IgD-negative memory B cell (primary cell): ENCODE measurements around the gene NFYC. TPM values are rescaled to one million over a fixed set of nuclear protein-coding genes. Genes with fewer than 3 reads are reported as not detected.

ENCODE experiments used
- H3K27ac Mint-ChIP-seq, 3 donors: one replicate each; pipeline ENCODE4 v1.8.0; 2020 to 2022; ENCODE audit warnings: mild to moderate bottlenecking in 3 of 3, mixed read lengths in 3 of 3, moderate library complexity in 1 of 3
- H3K27me3 Mint-ChIP-seq: one replicate; pipeline ENCODE4 v1.8.0; 2021; ENCODE audit warnings: mixed read lengths
- H3K36me3 Mint-ChIP-seq: one replicate; pipeline ENCODE4 v1.8.0; 2020; ENCODE audit warnings: mild to moderate bottlenecking, mixed read lengths
- H3K4me1 Mint-ChIP-seq, 3 donors: one replicate each; pipeline ENCODE4 v1.8.0; 2020 to 2022; ENCODE audit warnings: mixed read lengths in 3 of 3, mild to moderate bottlenecking in 1 of 3
- H3K4me3 Mint-ChIP-seq, 4 donors: one replicate each; pipeline ENCODE4 v1.8.0; 2020 to 2022; ENCODE audit warnings: mild to moderate bottlenecking in 4 of 4, mixed read lengths in 4 of 4, moderate library complexity in 3 of 4
- H3K9me3 Mint-ChIP-seq, 3 donors: one replicate each; pipeline ENCODE4 v1.8.0; 2020 to 2021; ENCODE audit warnings: mixed read lengths in 3 of 3, mild to moderate bottlenecking in 1 of 3
- polyA plus RNA-seq: library from polyadenylated mRNA; unstranded; fragments of 300-500 nt; fragmentation: Illumina TruSeq; gene quantifications from one replicate; pipeline ENCODE4 v1.2.3, GENCODE V29; 2021

Gene NFYC
- polyA plus RNA-seq = 74.3 TPM

- H3K4me3 Mint-ChIP-seq = peak within 1 kb of the TSS; percentile 93 to 99 (median 96)
- H3K4me1 Mint-ChIP-seq = peaks cover 49 to 68% (median 59%) of the 10 kb centered on the region in 3 donors
- H3K36me3 Mint-ChIP-seq = peaks cover 6% of the 10 kb centered on the region
- H3K27me3 Mint-ChIP-seq = no peaks in the 10 kb centered on the region
- H3K27ac Mint-ChIP-seq = peak within 1 kb of the TSS; percentile 100
- peaks cover 0 to 1% (median under 1%) of the 10 kb centered on the region in 3 donors for H3K9me3 Mint-ChIP-seq
Observed at GRCh38 chr1:40691538-40692428, at the start of gene NFYC. NFYC (plus strand) TSS chr1:40691704; CDS start chr1:40738844, 47,140 bp downstream.

DNA sequence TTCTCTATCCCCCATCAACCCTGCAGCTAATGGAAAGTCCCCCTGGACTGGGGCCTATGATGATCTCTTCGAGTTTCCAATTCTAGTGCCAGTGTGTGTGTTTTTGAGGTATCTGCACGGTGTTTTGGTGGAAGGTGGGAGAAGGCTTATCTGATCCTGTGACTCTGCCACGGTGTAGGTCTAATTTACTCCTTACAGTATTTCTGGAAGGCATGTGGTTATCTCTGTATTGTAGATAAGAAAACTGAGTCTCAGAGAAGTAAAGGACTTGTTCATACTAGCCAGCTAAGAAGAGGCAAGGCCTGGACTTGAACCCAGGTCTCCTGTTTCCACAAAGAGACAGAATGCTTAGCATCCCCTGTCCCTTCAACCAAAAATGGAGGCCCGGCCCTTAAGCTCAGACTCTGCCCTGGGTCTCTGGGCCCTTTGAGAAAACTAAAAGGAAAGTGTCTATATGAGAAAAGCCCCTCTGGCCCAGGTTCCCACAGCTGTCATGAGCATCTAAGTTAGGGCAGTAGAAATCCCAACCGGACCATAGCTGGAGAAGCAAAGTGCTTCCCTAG is 46.3 kb upstream of the NFYC start:
- no peaks in the 10 kb centered on the region for H3K9me3 Mint-ChIP-seq
- no peaks in the 10 kb centered on the region for H3K4me1 Mint-ChIP-seq
- H3K36me3 Mint-ChIP-seq = peaks cover 3% of the 10 kb centered on the region
- H3K27ac Mint-ChIP-seq = no peak overlapping the region
- H3K4me3 Mint-ChIP-seq = no peak overlapping the region
- H3K27me3 Mint-ChIP-seq = peaks cover 1% of the 10 kb centered on the region

DNA sequence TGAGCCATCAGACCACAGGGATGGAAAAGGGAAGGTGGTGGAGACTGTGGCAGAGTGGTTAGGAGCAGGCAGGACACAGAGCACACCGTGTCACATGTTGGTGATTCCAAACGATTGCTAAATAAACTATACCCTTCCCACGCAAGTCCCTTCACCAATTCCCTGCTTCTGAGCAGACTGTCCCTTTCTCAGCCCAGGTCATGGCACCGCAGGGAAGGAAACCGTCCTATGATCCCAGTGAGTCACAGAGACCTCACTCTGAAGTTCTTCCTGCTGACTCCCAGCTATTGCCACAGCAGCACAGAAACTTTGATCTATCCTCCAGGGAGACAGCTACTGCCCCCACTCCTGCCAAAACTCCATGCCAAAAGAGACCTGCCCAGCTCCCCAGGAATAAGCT is 45.2 kb upstream of the NFYC start:
- Mint-ChIP-seq H3K4me3 (no peak overlapping the region), H3K9me3 (no peaks in the 10 kb centered on the region), H3K27me3 (peaks cover 1% of the 10 kb centered on the region), H3K36me3 (peaks cover 1% of the 10 kb centered on the region), H3K27ac (no peak overlapping the region), H3K4me1 (no peaks in the 10 kb centered on the region)

GRCh38 chr1:40648200-40648599 is 43.3 kb upstream of the NFYC start:
- no peaks in the 10 kb centered on the region for H3K4me1 Mint-ChIP-seq
- peak overlapping the region in 1 of 3 donors; percentile 18 for H3K27ac Mint-ChIP-seq
- no peak overlapping the region for H3K4me3 Mint-ChIP-seq
- H3K27me3 Mint-ChIP-seq = peaks cover 1% of the 10 kb centered on the region
- peaks cover 1% of the 10 kb centered on the region for H3K36me3 Mint-ChIP-seq
- H3K9me3 Mint-ChIP-seq = no peaks in the 10 kb centered on the region

DNA sequence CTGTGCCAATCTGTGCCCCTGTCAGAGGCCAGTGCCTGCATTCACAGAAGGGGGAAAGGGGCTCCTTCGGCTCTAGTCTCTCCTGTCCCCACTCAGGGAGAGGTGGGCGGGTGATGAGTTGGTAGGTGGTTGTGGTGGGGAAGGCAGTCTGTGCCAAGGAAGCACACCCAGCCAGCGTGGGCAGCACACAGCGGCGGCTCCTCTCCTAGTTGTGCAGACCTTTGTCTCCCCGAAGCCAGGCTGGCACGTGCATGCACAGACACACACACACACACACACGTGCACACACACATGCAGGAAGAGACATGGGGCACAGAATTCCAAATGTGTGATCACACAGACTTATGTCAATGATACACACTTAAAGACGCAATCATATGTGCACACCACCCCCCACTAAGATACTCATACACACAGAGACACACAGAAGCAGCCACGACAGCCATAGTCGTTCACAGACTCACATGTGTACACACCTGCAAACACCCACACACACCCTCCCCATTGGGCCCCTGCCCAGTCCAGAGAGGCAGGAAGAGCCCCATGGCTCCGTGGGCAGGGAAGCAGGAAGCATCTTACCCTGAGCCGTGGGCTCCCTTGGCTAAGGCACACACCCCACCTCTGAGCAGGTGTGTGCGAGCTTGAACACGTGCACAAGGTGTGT is 42.4 kb upstream of the NFYC start:
- Mint-ChIP-seq H3K4me1 (no peaks in the 10 kb centered on the region), H3K4me3 (no peak overlapping the region), H3K36me3 (peaks cover 1% of the 10 kb centered on the region), H3K27me3 (peaks cover 1% of the 10 kb centered on the region), H3K9me3 (no peaks in the 10 kb centered on the region), H3K27ac (peak overlapping the region in 1 of 3 donors; percentile 78)

GRCh38 chr1:40649592-40649930 is 41.9 kb upstream of the NFYC start:
- H3K4me3 Mint-ChIP-seq = no peak overlapping the region
- peaks cover 1% of the 10 kb centered on the region for H3K36me3 Mint-ChIP-seq
- peaks cover 0 to under 1% (median 0%) of the 10 kb centered on the region in 3 donors for H3K4me1 Mint-ChIP-seq
- no peak overlapping the region for H3K27ac Mint-ChIP-seq
- H3K27me3 Mint-ChIP-seq = peaks cover 5% of the 10 kb centered on the region
- H3K9me3 Mint-ChIP-seq = no peaks in the 10 kb centered on the region

DNA sequence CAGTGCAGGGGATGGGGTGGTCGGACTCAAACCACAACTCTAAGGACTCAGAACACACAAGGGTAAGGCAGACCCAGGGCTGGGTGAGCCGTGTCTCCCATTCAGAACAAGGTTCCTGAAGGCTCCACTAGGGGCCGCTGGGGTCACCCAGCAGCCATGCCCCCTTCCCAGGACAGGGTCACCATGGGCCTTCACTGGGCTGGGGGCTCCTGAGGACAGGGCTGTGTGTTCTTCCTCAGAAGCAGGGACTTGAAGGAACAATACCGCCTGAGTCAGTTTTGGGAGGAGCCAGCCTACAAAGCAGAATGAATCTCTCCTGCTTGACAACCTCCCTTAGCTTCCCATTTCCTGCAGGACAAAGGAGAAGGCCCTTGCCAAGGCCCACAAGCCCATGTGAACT is 41.4 kb upstream of the NFYC start:
- peaks cover 0 to 3% (median 0%) of the 10 kb centered on the region in 3 donors for H3K4me1 Mint-ChIP-seq
- H3K27ac Mint-ChIP-seq = no peak overlapping the region

GRCh38 chr1:40651138-40651857 is 40.2 kb upstream of the NFYC start:
- H3K4me3 Mint-ChIP-seq = no peak overlapping the region
- peaks cover 7% of the 10 kb centered on the region for H3K27me3 Mint-ChIP-seq
- H3K27ac Mint-ChIP-seq = no peak overlapping the region

More for the DNA sequence above, 41.4 kb upstream of the NFYC start:
- Mint-ChIP-seq H3K27me3 (peaks cover 7% of the 10 kb centered on the region), H3K36me3 (peaks cover 1% of the 10 kb centered on the region), H3K4me3 (no peak overlapping the region), H3K9me3 (no peaks in the 10 kb centered on the region)

GRCh38 chr1:40652468-40652867 is 39.0 kb upstream of the NFYC start:
- Mint-ChIP-seq H3K4me3 (no peak overlapping the region), H3K36me3 (peaks cover 1% of the 10 kb centered on the region), H3K4me1 (peaks cover 0 to 3% (median 0%) of the 10 kb centered on the region in 3 donors), H3K27ac (no peak overlapping the region), H3K9me3 (no peaks in the 10 kb centered on the region), H3K27me3 (peaks cover 7% of the 10 kb centered on the region)

More at GRCh38 chr1:40651138-40651857, 40.2 kb upstream of the NFYC start:
- peaks cover 1% of the 10 kb centered on the region for H3K36me3 Mint-ChIP-seq
- H3K9me3 Mint-ChIP-seq = no peaks in the 10 kb centered on the region
- peaks cover 0 to 3% (median 0%) of the 10 kb centered on the region in 3 donors for H3K4me1 Mint-ChIP-seq

DNA sequence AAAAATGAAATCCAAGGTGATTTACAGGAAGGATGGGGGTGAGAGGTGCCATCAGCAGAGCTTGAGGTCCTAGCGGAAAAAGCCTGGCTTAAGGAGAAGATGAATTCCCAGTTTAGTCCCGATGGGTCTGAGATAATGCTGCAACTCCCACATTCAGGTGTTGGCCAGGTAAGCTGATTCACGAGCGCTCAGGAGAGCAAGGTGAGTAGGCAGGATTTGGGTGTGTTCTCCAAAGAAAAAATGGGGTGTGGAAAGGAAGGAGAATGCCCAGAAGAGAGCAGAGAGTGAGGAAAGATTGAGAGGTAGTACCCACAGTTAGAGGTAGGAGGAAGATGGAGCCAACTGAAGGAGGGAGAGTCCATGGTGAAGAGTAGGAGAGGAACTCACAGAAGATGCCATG is 38.5 kb upstream of the NFYC start:
- no peak overlapping the region for H3K27ac Mint-ChIP-seq
- no peaks in the 10 kb centered on the region for H3K9me3 Mint-ChIP-seq
- peaks cover 1% of the 10 kb centered on the region for H3K36me3 Mint-ChIP-seq
- peaks cover 0 to 3% (median 0%) of the 10 kb centered on the region in 3 donors for H3K4me1 Mint-ChIP-seq
- no peak overlapping the region for H3K4me3 Mint-ChIP-seq
- peaks cover 7% of the 10 kb centered on the region for H3K27me3 Mint-ChIP-seq

- no peak overlapping the region for H3K4me3 Mint-ChIP-seq
- H3K9me3 Mint-ChIP-seq = no peaks in the 10 kb centered on the region
- peaks cover 0 to 3% (median 0%) of the 10 kb centered on the region in 3 donors for H3K4me1 Mint-ChIP-seq
- H3K27me3 Mint-ChIP-seq = peaks cover 6% of the 10 kb centered on the region
- H3K36me3 Mint-ChIP-seq = no peaks in the 10 kb centered on the region
- no peak overlapping the region for H3K27ac Mint-ChIP-seq
Observed at GRCh38 chr1:40653851-40654537, 37.5 kb upstream of the NFYC start.

DNA sequence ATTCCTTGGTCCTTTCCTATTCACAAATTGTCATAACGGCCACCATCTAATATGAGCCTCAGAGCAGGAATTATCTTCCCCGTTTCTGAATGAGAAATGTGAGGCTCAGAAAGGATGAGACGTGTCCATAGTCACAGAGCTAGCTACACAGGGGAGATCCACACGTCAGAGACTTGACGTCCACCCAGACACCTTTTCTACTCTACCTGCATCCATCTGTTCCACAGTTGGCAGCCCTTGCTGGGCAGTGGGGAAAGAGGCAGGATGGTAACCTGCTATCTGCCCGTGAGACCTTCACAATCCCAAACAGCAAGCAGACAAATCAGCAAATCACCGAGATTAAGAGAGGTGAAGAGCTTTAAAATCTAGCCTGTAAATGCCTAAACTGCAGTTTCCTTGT is 34.5 kb upstream of the NFYC start:
- peaks cover 0 to 3% (median 0%) of the 10 kb centered on the region in 3 donors for H3K4me1 Mint-ChIP-seq
- no peak overlapping the region for H3K27ac Mint-ChIP-seq
- no peaks in the 10 kb centered on the region for H3K36me3 Mint-ChIP-seq
- H3K9me3 Mint-ChIP-seq = no peaks in the 10 kb centered on the region
- H3K27me3 Mint-ChIP-seq = peaks cover 6% of the 10 kb centered on the region
- no peak overlapping the region for H3K4me3 Mint-ChIP-seq

DNA sequence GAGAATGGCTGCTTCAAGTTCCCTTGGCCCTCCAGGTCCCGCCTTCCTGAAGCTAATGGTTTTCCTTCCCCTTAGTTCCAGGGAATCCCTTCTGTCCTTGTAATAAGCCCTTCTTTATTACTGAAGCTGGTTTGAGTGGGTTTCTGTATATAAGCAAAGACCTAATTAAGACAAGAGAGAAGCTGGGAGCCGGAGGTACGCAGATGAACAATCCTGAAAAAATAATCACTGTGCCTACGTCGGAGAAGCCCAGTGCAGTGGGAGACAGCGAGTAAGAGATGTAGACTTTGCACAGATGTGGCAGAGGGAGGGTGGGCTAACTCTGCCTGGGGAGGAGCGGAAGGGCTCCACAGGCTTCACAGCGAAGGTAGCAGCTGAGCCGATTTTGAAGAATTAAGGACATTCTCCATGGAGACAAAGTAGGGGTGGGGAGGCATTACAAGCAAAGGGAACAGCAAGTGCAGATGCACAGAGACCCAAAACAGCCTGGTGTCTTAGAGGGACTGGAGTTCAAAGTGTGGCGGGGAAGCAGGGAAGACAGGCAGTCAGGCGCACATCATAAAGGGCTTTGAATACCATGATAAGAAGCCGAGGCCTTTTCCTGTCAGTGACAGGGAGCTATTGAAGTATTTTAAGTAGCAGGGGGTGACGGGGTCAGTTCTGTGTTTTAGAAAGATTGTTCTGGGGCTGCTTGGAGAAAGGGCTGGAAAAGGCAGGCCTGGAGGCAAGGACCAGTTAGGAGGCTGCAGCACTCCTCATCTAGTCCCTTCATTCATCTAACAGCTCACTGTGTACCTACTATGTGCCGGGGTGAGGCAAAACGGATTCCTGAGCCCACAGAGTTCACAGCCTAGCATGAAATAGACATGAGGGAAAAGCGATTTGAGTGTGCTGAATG is 32.5 kb upstream of the NFYC start:
- no peaks in the 10 kb centered on the region for H3K36me3 Mint-ChIP-seq
- no peak overlapping the region for H3K27ac Mint-ChIP-seq
- H3K27me3 Mint-ChIP-seq = peaks cover 6% of the 10 kb centered on the region
- H3K4me1 Mint-ChIP-seq = peaks cover 0 to 8% (median 3%) of the 10 kb centered on the region in 3 donors
- no peaks in the 10 kb centered on the region for H3K9me3 Mint-ChIP-seq
- H3K4me3 Mint-ChIP-seq = no peak overlapping the region

- Mint-ChIP-seq H3K4me1 (peaks cover 0 to 7% (median 3%) of the 10 kb centered on the region in 3 donors), H3K27ac (no peak overlapping the region), H3K4me3 (no peak overlapping the region)
Observed at GRCh38 chr1:40659649-40659947, 31.9 kb upstream of the NFYC start.

More at GRCh38 chr1:40659649-40659947, 31.9 kb upstream of the NFYC start:
- Mint-ChIP-seq H3K36me3 (no peaks in the 10 kb centered on the region), H3K27me3 (peaks cover 2% of the 10 kb centered on the region), H3K9me3 (no peaks in the 10 kb centered on the region)
